Fibroblast of lung (primary cell): ENCODE measurements around the gene ANKRD13D.

ENCODE experiments used
- CTCF ChIP-seq, 2 donors: IDR thresholded peaks in 1 of 2; conservative IDR thresholded peaks in 1 of 2; 1 replicate in 1 of 2; 2 replicates in 1 of 2; pipeline ENCODE4 v1.5.1; 2011 to 2012; ENCODE audit warnings: low read length in 2 of 2, control low read depth in 1 of 2, inconsistent platforms in 1 of 2, low read depth in 1 of 2, mild to moderate bottlenecking in 1 of 2
- EZH2 ChIP-seq: IDR thresholded peaks from 2 replicates; pipeline ENCODE4 v1.5.1; 2012; ENCODE audit warnings: low read length, control low read depth, mild to moderate bottlenecking; ENCODE audit errors: missing control alignments

GRCh38 chr11:67262731-67263675 lies 26.1 kb upstream of the ANKRD13D start:
- TF ChIP-seq CTCF (conservative IDR thresholded peaks at IDR 0.05 in 1 of 2, IDR thresholded peaks at IDR 0.05 in 1 of 2; ENCODE audit: low read depth in 1 of 2, low read length in 2 of 2) (peak; percentile 66 to 90), EZH2 (no peak)
